HCT116 (cell line): ENCODE data around the gene OCEL1.

Experiments
- CEBPB ChIP-seq: IDR thresholded peaks from 2 replicates; pipeline ENCODE4 v1.6.1; 2012; ENCODE audit warnings: low read depth
- TF ChIP-seq, protein P1 (sequence below), 3 experiments: fragments of 200-600 bp in 1 of 3; sonication (generic) in 1 of 3; IDR thresholded peaks in 2 of 3; conservative IDR thresholded peaks in 1 of 3; 2 replicates each; pipeline ENCODE4 v1.5.1; 2012 to 2017; ENCODE audit warnings: low read depth in 2 of 3, low read length in 2 of 3, antibody characterized with exemption in 1 of 3, borderline replicate concordance in 1 of 3, control low read depth in 1 of 3, mild to moderate bottlenecking in 1 of 3, mixed read lengths in 1 of 3, mixed run types in 1 of 3, moderate library complexity in 1 of 3; ENCODE audit not compliant: insufficient read depth in 1 of 3

- no peak for TF ChIP-seq CEBPB
- TF ChIP-seq, protein P1, sequence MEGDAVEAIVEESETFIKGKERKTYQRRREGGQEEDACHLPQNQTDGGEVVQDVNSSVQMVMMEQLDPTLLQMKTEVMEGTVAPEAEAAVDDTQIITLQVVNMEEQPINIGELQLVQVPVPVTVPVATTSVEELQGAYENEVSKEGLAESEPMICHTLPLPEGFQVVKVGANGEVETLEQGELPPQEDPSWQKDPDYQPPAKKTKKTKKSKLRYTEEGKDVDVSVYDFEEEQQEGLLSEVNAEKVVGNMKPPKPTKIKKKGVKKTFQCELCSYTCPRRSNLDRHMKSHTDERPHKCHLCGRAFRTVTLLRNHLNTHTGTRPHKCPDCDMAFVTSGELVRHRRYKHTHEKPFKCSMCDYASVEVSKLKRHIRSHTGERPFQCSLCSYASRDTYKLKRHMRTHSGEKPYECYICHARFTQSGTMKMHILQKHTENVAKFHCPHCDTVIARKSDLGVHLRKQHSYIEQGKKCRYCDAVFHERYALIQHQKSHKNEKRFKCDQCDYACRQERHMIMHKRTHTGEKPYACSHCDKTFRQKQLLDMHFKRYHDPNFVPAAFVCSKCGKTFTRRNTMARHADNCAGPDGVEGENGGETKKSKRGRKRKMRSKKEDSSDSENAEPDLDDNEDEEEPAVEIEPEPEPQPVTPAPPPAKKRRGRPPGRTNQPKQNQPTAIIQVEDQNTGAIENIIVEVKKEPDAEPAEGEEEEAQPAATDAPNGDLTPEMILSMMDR (IDR thresholded peaks at IDR 0.05 in 2 of 3, conservative IDR thresholded peaks at IDR 0.05 in 1 of 3; ENCODE audit: borderline replicate concordance in 1 of 3, insufficient read depth in 1 of 3, low read depth in 2 of 3, low read length in 2 of 3): no peak
Measured at GRCh38 chr19:17220207-17220758, 5.7 kb upstream of the OCEL1 start.
